ENCODE results near the gene EPHB3.

- no peak for TF ChIP-seq CTCF (IDR thresholded peaks at IDR 0.05)
- no peak for TF ChIP-seq POLR2A (IDR thresholded peaks at IDR 0.05)
Measured at GRCh38 chr3:184546252-184546651, 15.3 kb upstream of the EPHB3 start.
